HG02642 (cell line): Measurements from ENCODE around the gene NOL6.
"Not testable (repeated sequence)": the region's sequence is repeated elsewhere in the genome, so short reads cannot be mapped to it uniquely, and the experiment has no call there.

Source experiments
- ATAC-seq: cut with Tn5 transposase; IDR thresholded peaks from one replicate; pipeline ENCODE4 v1.9.1; 2021; ENCODE audit warnings: mild to moderate bottlenecking; ENCODE audit not compliant: unreplicated experiment, poor library complexity

Gene NOL6

DNA sequence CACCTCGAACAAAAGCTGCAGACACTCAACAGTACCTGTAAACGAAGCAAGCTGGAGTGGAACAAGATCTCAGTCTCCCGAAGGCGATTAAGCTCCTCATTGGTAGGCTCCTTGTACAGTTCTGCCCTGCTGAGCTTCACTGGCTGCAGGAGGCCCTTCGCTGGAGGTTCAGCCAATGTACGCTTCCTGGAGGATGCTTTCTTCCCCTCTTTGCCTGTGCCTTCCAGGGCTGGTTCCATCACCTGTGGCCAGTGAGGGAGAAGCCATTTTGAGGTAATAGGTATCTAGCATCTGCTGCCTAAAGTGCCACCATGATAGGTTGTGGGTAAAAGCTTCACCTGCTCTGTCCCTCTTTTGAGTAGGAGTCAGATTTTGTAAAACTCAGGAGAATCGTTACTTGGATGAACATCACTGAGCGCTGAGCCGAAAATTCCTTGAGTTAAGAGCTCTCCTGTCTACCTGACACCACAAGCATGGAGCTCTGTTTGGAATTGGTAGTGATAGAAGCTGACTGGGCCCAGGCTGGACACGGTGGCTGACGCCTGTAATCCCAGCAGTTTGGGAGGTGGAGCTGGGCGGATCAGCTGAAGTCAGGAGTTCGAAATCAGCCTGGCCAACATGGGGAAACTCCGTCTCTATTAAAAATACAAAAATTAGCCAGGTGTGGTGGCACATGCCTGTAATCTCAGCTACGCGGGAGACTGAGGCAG lies 1.4 kb downstream of the NOL6 start:
- no peak for ATAC-seq

DNA sequence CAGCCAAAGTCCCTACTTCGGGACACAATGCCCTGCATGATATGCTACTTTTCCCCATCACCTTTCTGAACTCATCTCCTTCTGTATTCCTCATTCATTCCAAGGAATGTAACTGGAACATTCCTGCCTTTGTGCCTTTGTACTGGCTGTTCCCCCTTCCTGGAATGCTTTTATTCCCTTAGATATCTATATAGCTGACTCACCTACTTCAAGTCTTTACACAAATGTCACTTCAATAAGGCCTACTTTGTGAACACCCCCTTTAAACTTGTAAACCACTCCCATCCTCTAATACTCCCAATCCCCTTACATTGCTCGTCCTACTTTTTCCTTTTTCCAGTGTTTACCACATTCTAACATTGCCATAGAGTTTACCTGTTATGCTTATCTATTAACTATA lies 2.4 kb downstream of the NOL6 start:
- no peak for ATAC-seq

DNA sequence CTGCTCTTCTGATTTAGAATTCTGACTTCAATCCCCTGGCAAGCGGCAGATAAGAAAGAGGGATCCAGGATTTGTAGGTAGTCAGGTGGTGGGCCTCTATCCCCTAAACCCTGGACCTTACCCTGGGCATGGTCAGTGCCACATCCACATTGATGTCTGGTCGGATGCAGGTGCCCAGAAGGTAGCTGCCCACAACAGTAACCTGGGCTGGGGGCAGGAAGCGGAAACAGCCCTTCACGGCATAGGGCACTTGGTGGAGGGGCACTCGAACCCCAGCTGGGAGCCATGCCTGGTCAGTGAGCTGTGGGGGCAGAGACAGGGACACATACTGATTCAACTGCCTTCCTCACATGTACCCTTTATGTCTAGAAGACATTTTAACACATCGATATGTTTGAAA lies 3.8 kb downstream of the NOL6 start:
- no peak for ATAC-seq

DNA sequence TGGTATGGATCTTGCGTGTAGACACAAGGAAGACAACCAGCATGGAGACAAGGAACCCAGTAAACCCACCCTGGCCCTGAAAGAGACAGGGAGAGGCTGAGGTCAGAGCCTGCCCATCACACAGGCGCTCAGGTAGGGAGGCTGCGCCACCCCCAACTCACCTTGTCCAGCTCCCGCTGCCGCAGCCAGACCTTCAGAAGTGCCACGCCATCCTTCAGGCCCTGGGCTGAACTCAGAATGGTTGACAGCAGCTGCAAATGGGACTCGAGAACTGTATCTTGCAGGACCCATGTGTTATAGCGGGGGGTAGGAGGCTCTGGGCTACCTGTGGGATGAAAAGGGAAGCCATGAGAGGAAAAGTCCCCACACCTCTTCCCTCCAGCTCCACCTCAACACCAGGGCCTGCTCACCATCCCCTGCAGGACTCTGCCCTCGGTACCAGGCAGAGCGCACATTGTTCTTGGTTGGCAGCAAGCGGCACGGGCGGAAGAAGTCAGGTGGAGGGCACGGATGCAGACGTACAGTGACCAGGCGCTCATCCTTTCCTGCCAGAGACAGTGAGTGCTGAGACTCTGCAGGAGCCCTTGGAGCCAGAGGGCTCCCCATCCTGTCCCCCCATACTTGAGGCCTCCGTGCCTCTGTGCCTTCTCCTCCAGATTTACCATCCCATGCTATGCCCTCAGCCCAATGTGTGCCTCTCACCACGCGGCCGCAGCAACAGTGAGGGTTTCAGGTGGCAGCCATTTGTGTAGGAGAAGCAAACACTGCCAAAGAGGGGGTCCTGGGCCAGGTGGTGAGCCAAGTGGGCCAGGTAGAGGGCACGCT lies 4.7 kb downstream of the NOL6 start:
- no peak for ATAC-seq

DNA sequence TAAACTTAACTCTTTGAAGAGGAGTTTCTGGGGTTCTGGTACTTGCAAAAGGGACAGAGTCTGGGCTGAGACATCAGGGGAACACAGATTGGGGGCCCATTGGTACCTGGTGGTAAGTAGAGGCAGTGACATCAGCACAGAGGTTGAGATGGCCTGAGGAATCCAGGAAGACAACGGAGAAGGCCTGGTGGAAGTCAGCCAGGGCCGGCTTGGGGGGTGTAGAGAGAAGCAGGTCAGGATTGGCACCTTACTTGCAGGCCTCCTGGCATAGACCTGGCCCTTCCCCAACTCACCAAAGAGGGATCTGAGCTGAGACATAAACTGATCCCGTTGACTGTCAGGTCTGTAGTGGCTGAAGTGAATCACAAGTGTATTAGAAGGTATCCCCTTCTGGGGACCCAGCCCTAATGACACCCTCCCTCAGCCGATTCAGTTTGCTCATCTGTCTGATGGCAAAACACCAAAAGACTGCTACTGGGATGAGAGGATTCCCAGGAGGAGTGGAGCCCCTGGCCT lies 5.5 kb downstream of the NOL6 start:
- no peak for ATAC-seq

DNA sequence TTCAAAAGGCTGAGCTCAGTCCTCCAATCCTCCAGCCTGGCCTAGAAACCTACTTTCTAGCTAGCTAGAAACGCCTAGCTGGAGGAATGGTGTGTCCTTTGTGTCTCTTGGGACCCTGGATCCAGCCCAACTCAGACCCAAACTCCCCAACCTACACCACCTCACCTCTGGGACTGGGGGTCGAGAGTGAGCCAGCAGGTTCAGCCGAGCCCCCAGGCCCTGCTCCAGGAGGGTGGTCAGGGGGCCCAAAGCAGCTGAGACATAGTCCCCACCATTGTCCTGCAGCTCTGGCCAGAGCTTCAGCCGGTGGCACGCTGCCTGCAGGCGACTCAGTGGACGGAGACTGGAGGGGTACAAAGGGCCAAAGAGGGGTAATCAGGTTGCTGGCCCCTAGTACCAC lies 6.2 kb downstream of the NOL6 start:
- ATAC-seq, result no peak

DNA sequence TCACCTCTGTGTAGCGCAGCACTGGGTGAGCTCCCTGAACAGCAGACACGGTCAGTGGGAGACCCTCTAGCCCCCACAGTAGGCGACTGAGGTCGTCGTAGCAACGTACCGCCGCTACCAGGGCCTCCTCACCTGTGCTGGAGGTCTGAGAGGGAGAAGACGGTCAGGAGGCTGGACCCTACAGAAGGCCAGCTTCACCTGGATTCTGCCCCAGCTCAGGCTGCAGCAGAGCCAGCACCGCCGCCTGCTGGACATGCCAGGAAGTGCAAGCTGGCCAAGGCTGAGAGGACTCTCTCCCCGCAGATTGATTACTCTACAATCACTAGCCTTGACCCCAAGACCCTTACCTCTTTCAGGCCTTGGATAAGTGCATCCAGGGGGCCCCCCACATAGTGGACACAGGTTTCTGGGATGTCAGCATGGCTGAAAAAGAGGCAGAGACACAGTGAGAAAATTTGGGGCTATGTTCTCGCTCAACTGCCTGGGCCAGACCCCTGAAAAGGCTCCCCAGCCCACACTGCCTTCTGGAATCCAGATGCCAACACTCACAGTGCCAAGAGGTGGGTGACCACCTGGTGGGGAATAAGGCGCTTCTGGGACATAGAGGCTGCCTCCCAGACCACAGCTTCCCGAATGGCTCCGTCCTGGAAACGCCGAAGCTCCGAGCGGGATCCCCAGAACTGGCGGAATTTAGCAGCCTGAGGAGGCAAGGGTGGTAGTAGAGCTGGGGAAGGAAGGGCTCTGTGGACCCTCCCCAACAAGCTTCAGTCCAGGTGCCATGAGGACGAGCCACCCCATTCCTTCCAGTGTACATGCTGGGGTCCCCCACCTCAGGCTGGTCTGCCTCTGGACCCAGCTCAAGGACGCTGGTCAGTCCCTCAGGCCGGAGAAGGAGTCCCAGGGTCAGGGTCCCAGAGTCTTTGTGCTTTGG lies 6.9 kb downstream of the NOL6 start:
- ATAC-seq, result peak; percentile 39

DNA sequence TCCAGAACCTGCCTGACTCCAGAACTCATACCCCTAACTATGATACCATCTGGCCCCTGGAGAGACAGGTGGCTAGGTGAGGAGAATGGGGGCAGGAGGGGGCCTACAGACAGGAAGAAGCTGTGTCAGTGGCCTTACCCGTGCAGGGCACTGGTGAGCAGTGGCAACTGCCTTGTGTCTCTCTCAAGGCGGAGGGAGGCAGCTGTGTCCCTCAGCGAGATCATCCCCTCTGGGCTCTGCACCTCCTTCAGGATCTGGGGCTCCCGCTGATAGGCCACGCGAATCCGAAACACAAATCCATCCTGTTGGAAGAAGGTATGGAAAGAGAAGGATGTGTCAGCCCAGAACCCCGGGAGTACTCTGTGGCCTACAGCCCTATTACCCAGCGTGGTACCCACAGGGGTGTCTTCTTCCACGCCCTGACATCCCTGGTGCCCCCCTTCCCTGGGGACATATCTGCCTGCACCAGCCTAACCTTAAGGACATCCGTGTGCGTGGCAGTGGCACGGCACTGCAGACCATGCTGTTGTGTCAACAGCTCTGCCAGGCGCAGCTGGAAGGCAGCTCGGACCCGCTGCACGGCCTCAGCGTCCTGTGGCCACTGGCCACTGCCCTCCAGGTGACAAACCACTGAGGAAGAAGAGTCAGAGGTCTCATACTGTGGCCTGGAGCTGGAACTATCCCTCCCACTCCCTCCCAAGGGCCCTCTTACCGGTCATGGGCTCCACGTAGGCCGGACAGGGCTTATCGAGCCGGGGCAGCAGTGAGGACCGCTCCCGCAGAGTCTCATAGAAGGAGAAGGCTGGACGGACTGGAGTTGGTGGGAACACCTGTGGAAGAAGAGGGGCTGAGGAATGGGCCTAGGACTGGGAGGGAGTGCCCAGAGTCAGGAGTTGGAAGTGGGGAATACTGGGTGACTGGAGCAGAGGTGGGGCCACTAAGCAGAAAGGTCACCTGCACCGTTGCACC lies 7.8 kb downstream of the NOL6 start:
- no peak for ATAC-seq

DNA sequence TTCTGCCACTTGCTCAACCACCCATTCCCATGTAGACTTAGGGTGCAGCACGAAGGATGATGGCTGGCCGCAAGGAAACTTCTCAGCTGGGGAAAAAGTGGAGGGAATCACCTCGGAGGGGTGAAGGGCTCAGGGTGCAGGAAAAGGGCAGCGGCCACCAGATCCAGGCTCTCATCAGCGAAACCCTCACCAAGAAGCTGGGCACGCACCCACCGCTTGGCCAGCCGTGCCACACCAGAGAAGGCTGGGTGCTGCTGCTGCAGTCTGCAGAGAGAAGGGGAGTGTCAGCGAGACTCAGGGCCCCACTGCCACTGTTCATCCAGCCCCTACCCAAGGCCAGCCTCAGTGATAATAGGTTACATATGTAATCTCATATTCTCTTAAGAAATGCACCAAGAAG lies 8.6 kb downstream of the NOL6 start:
- no peak for ATAC-seq

DNA sequence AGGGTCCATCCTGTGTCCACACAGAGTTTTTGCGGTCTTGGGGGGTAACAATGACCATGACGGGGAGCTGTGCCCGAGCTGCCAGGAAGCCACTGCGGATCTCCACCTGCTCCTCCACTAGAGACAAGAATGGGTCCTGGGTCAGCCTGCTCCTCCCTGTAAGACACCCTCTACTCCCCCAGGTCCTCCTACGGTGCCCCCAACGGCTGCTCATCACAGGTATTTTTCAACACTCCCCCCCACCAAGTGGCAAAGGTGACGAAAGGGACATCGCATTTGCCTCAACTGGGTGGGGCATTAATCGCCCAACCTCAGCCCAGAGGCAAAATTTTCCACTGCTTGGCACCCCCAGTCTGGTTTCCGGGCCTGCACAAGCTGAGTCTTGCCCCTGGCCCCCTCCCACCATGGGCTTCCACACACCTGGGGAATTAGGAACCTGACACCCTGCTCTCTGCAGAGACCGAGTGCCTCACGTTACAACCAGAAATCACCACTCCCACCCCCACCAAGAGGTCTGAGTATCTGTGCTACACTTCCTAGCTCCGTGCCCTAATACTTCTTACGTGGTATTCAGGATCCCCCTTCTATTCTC lies 9.6 kb downstream of the NOL6 start:
- no peak for ATAC-seq

DNA sequence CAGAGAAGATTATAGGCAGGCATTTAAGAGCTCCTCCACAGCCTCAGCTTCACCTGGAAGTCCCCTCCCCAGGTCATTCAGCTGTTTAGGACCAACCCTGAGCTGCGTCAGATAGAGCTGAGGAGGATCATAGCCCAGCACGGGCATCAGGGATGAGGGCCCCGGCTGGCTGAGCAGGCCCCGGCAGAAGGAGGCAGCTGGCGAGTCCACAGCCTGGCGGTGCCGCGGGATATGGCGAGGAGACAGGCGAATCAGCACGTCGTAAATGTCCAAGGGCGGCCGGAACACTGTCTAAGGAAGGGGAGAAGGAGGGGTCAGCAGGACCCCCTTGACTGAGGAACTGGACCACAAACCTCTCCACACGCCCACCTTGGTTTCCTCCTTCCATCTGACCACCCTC lies 10.6 kb downstream of the NOL6 start:
- ATAC-seq, result no peak

DNA sequence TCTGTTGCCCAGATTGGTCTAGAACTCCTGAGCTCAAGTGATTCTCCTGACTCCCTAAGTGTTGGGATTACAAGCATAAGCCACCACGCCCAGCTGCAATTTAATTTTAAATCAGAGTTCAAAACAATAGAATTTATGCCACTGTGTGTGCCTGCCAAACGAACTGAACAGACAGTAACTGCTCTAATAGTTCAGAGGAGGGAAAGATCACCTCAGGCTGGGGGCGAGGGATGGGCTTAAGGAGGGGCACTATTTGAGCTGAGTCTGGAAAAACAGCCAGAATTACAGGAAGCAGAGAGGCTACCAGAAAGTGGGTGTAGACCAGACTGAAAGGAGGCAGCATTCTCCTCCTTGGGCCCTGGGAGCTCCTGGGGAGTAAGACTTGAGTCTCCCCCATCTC lies 12.2 kb downstream of the NOL6 start:
- no peak for ATAC-seq

DNA sequence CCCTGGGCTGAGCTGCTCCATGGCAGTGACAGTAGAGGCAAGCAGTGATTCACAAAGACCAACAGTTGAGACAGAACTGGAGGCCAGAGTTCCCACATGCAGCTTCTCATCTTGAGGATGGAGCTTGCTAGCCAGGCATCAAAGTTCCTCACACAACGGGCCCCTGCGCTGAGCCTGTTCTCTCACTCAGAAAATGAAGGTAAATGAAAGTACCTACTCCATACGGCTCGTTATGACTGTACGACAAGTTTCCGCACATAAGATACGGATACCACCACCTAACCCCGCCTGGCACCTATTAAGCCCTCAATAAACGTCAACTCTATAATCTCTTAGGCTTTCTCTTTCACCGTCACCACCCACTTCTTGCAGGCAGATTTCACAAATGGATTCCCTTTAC lies 12.9 kb downstream of the NOL6 start:
- no peak for ATAC-seq

DNA sequence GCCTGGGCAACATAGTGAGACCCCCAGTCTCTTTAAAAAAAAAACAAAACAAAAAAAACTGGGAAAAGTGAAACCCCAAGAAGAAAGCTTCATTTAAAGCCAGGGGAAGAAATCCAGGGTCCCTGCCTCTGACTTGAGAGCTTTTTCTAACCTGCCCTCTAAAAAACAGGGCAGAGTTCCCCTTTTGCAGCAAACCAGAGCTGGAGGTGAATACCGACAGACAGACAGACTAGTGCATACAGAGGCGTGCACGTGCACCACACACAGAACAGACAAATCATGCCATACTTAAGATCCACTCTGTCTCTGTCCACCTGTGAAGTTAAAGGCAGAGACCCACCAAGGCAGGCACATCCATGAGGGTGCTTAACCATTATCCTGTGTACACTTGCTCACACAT lies 14.6 kb downstream of the NOL6 start:
- ATAC-seq, result no peak

DNA sequence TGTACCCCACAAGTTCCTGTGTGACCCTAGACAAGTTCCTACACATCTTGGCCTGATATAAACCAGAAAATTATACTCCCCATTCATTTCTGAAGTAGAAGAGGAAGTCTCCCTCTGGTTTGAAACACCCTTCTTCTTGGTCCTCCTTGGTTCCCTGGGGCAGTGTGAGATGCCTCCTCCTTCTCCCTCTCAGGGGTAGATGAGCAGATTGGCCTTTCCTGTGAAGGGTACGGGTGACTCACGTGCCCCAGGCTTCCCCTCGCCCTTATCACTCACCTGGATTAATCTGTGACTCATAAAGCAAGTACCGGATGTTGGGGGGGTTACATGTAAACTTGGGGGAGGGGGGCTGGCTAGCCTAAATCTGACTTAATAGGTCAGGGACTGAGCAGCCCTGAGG lies 15.3 kb downstream of the NOL6 start:
- ATAC-seq, result no peak

DNA sequence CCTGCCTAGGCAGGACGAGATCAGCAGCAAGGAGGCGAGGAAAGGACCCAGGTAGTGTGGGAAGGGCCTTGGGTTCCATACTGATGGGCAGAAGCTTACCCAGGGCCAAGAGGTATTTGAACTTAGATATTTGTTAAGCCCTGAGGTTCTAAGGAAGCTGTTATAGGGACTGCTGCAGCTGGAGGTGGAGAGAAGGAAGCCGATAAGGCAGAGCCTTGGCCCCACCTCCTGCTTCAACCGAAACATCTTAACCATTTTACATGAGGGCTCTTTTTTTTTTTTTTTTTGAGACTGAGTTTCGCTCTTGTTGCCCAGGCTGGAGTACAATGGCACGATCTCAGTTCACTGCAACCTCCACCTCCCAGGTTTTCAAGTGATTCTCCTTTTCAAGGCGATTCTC lies 17.8 kb downstream of the NOL6 start:
- ATAC-seq, result no peak

DNA sequence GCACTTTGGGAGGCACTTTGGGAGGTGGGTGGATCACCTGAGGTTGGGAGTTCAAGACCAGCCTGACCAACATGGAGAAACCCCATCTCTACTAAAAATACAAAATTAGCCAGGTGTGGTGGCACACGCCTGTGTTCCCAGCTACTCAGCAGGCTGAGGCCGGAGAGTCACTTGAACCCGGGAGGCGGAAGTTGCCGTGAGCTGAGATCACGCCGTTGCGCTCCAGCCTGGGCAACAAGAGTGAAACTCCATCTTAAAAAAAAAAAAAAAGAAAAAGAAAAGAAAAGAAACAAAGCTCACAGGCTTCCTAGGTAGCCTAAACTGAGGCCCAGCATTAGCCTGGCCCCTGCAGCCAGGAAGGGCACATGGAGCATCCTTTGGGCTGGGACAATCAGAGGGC lies 18.3 kb downstream of the NOL6 start:
- not testable (repeated sequence) for ATAC-seq

DNA sequence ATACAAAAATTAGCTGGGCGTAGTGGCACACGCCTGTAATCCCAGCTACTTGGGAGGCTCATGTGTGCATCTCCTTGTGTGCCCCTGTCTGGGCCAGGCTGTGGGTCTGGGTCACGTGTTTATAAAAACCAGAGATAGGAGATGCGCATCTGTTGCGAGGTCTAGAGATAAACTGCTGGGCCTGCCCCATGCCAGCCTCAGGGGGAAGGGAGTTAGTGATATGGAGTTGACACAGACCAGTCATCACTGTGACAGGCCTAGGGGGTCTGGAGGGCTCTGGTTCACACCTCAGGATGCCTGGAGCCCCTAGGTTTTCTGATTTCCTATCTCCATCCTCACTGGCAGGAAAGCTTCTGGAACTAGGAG lies 19.1 kb downstream of the NOL6 start:
- ATAC-seq, result not testable (repeated sequence)

DNA sequence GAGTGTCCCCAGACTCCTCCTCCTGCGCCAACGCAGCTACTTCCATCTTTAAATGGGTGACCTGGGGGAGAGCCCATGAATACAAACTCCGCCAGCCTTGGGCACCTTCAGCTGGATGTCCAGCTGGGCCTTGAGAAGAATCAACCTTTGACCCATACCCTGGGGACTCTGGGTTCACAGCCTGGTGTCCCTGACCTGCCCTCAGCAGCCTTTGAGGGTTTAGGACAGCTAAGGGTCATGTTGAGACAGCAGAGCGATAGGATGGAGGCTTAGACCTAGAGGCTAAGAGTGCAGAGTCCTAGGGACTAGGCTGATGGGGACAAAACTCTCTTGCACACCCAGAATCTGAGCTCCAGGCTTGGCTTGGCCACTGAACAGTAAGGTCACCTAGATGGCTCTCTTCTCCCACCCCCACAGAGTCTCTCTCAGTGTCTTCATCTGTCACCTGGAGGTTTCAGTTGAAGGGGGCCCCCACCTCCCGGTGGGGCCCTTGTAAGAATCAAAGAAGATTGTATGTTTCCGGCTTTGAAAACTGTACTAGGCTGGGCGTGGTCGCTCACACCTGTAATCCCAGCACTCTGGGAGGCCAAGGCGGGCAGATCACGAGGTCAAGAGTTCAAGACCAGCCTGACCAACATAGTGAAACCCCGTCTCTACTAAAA lies 19.6 kb downstream of the NOL6 start:
- ATAC-seq, result no peak
